ENCODE measurements around the gene LSR. TPM values are rescaled to one million over a fixed set of nuclear protein-coding genes. Genes with fewer than 3 reads are reported as not detected.

The LSR gene
- polyA plus RNA-seq, 1 donor (not counting 4 experiments of a cell fraction or from before 2014, with no cell fraction given), result 51.3 TPM

DNA sequence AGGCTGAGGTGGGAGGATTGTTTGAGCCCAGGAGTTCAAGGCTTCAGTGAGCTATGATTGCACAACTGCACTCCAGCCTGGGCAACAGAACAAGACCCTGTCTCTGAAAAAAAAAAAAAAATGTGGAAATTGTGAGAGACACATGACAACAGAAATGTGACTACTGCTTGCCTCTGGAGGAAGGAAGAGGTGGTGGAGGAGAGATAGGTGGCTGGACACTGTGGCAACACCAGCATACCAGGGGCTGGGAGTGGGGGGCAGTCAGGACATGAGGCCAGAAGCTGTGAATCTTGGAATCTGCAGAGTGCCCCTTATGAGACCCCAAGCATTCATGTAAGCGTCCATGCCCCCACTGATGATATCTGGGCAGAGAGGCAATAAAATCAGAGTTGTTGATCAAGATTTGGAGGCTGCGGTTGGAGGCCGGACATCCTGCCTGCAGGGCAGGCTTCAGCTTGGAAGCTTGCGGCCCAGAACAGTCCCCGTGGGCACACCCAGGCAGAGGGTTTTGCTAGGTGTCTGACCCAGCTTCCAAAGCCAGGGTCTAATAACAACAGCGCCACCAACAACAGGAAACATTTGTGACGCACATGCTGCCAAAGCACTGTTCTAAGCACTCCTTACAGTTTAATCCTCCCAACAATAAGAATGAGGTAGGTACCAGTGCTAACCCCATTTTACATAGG, 37.1 kb upstream of the LSR start:
- Histone ChIP-seq H3K4me1 (ENCODE audit: control insufficient read depth, extremely low read depth, insufficient read depth, low read length) (peaks cover 12% of the 10 kb centered on the region), H4K20me1 (ENCODE audit: control insufficient read depth, extremely low read depth, insufficient read depth, low read length) (peaks cover 3% of the 10 kb centered on the region), H3K9me1 (ENCODE audit: control insufficient read depth, extremely low read depth, insufficient read depth, low read length) (no peaks in the 10 kb centered on the region), H3K9ac (ENCODE audit: control insufficient read depth, extremely low read depth, insufficient read depth, low read length) (no peak overlapping the region), H3K4me3 (ENCODE audit: control insufficient read depth in 2 of 3, extremely low read depth in 1 of 3, insufficient read depth in 2 of 3, low read depth in 1 of 3, low read length in 3 of 3) (no peak overlapping the region), H3K9me3 (ENCODE audit: control insufficient read depth, low read depth, low read length) (no peaks in the 10 kb centered on the region), H3K27ac (ENCODE audit: control insufficient read depth, insufficient read depth, low read length) (no peak overlapping the region), H3K27me3 (ENCODE audit: control insufficient read depth, extremely low read depth, insufficient read depth, low read length) (no peaks in the 10 kb centered on the region), H2AFZ (ENCODE audit: control insufficient read depth, low read length) (no peak overlapping the region), H3K79me2 (ENCODE audit: control insufficient read depth, insufficient read depth, low read length) (no peaks in the 10 kb centered on the region), H3K4me2 (ENCODE audit: control insufficient read depth, extremely low read depth, insufficient read depth, low read depth, low read length) (no peak overlapping the region), H3K36me3 (ENCODE audit: control insufficient read depth in 2 of 2, extremely low read depth in 1 of 2, insufficient read depth in 2 of 2, low read length in 2 of 2) (no peaks in the 10 kb centered on the region)
- TF ChIP-seq EZH2 (IDR thresholded peaks at IDR 0.05; ENCODE audit: low read length), result no peak
- TF ChIP-seq, protein P1, sequence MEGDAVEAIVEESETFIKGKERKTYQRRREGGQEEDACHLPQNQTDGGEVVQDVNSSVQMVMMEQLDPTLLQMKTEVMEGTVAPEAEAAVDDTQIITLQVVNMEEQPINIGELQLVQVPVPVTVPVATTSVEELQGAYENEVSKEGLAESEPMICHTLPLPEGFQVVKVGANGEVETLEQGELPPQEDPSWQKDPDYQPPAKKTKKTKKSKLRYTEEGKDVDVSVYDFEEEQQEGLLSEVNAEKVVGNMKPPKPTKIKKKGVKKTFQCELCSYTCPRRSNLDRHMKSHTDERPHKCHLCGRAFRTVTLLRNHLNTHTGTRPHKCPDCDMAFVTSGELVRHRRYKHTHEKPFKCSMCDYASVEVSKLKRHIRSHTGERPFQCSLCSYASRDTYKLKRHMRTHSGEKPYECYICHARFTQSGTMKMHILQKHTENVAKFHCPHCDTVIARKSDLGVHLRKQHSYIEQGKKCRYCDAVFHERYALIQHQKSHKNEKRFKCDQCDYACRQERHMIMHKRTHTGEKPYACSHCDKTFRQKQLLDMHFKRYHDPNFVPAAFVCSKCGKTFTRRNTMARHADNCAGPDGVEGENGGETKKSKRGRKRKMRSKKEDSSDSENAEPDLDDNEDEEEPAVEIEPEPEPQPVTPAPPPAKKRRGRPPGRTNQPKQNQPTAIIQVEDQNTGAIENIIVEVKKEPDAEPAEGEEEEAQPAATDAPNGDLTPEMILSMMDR (optimal IDR thresholded peaks at IDR 0.05 in 1 of 3, IDR thresholded peaks at IDR 0.05 in 1 of 3, conservative IDR thresholded peaks at IDR 0.05 in 1 of 3; ENCODE audit: extremely low read depth in 1 of 3, insufficient read depth in 2 of 3, low read length in 3 of 3), result no peak
- FAIRE-seq, result no peak
- no peak for DNase-seq (ENCODE audit: low read depth, low spot score)
- dilution Hi-C loops (cut with MboI; ENCODE audit: extremely low pct_ligation_motif_present, low sequenced_read_pairs), result no loop called here

DNA sequence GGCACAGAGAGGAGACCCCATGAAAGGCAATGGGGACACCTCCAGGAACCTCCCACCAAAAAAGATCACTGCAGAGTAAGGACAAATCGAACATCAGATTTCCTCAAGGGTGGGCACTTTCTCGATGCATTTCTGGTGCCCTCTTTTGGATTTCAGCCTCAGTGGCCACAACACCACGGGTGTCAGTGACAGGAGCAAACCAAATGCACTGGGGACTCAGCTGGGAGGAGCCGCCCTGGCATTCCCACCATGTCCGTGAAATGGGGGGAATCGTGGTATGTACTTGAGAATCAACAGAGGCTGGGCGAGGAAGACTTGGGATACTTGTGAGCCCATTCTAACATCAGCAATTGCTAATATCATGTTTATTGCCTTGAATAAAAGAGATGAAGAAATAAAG, 36.6 kb upstream of the LSR start:
- no peaks in the 10 kb centered on the region for H3K9me1 ChIP-seq (ENCODE audit: control insufficient read depth, extremely low read depth, insufficient read depth, low read length)
- H3K27ac ChIP-seq (ENCODE audit: control insufficient read depth, insufficient read depth, low read length), result no peak overlapping the region
- no peak overlapping the region for H3K4me3 ChIP-seq (ENCODE audit: control insufficient read depth in 2 of 3, extremely low read depth in 1 of 3, insufficient read depth in 2 of 3, low read depth in 1 of 3, low read length in 3 of 3)
- no peaks in the 10 kb centered on the region for H3K27me3 ChIP-seq (ENCODE audit: control insufficient read depth, extremely low read depth, insufficient read depth, low read length)
- H3K36me3 ChIP-seq (ENCODE audit: control insufficient read depth in 2 of 2, extremely low read depth in 1 of 2, insufficient read depth in 2 of 2, low read length in 2 of 2), result no peaks in the 10 kb centered on the region
- DNase-seq (ENCODE audit: low read depth, low spot score) (no peak), FAIRE-seq (no peak)
- H3K9ac ChIP-seq (ENCODE audit: control insufficient read depth, extremely low read depth, insufficient read depth, low read length), result no peak overlapping the region
- dilution Hi-C loops (cut with MboI; ENCODE audit: extremely low pct_ligation_motif_present, low sequenced_read_pairs), result no loop called here
- H3K9me3 ChIP-seq (ENCODE audit: control insufficient read depth, low read depth, low read length), result no peaks in the 10 kb centered on the region
- peaks cover 3% of the 10 kb centered on the region for H4K20me1 ChIP-seq (ENCODE audit: control insufficient read depth, extremely low read depth, insufficient read depth, low read length)
- TF ChIP-seq, protein P1 (optimal IDR thresholded peaks at IDR 0.05 in 1 of 3, IDR thresholded peaks at IDR 0.05 in 1 of 3, conservative IDR thresholded peaks at IDR 0.05 in 1 of 3; ENCODE audit: extremely low read depth in 1 of 3, insufficient read depth in 2 of 3, low read length in 3 of 3), result no peak
- TF ChIP-seq EZH2 (IDR thresholded peaks at IDR 0.05; ENCODE audit: low read length), result no peak
- H3K4me1 ChIP-seq (ENCODE audit: control insufficient read depth, extremely low read depth, insufficient read depth, low read length), result peaks cover 12% of the 10 kb centered on the region
- no peak overlapping the region for H3K4me2 ChIP-seq (ENCODE audit: control insufficient read depth, extremely low read depth, insufficient read depth, low read depth, low read length)
- H3K79me2 ChIP-seq (ENCODE audit: control insufficient read depth, insufficient read depth, low read length), result no peaks in the 10 kb centered on the region
- H2AFZ ChIP-seq (ENCODE audit: control insufficient read depth, low read length), result no peak overlapping the region
